Measurements from ENCODE around the gene NACA.

GRCh38 chr12:56753566-56753965 is 28.5 kb upstream of the NACA start:
- TF ChIP-seq CTCF (conservative IDR thresholded peaks at IDR 0.05; ENCODE audit: low read depth, low read length), result no peak
- no peak for TF ChIP-seq EZH2 (IDR thresholded peaks at IDR 0.05; ENCODE audit: low read length, unreplicated experiment)

Measured in PC-3 (cell line).